ENCODE measurements around the gene TPSD1. TPM values are rescaled to one million over a fixed set of nuclear protein-coding genes. Genes with fewer than 3 reads are reported as not detected.
"Not testable (repeated sequence)": the region's sequence is repeated elsewhere in the genome, so short reads cannot be mapped to it uniquely, and the experiment has no call there.

TPSD1 gene
- total and polyA plus RNA-seq, 2 donors = 0.14 to 1.1 TPM

DNA sequence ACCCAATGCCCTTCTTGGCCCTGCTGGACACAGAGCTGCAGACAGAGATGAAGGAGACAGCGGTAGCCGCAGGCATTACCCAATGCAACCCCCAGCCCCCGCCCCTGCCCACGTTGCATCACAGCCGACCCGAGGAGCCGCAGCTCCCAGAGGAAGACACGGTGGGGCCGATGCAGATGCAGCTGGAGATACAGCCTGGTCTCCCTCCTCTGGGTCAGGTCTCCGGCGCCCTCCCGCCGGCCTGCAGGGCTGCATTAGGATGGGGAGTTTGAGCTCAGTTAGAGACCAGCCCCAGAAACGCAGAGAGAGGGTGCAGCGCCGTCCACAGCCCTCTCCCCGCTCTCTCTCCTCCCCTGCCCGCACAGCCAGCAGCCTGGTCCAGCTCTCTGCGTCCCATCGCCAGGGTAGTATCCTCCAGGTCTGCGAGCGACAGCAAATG is 34.2 kb downstream of the TPSD1 start:
- H3K27me3 ChIP-seq (ENCODE audit: control insufficient read depth in 2 of 2, insufficient read depth in 1 of 2, low read length in 1 of 2) = peaks cover 26 to 90% of the 10 kb centered on the region in 2 donors
- no peak for DNase-seq (ENCODE audit: low read depth in 6 of 9, low spot score in 9 of 9)
- WGBS = 12% methylated on average over 22 of the region's 22 CpGs

GRCh38 chr16:1290860-1291575 is 35.1 kb downstream of the TPSD1 start:
- H3K9me3 ChIP-seq (ENCODE audit: control insufficient read depth in 2 of 2, insufficient read depth in 1 of 2, low read length in 1 of 2) = peaks cover 0 to 6% of the 10 kb centered on the region in 2 donors
- H3K36me3 ChIP-seq (ENCODE audit: control insufficient read depth in 2 of 2, insufficient read depth in 2 of 2, low read length in 1 of 2) = no peaks in the 10 kb centered on the region
- DNase-seq (ENCODE audit: low read depth in 6 of 9, low spot score in 9 of 9) = no peak
- peaks cover 0 to 2% of the 10 kb centered on the region in 2 donors for H3K4me1 ChIP-seq (ENCODE audit: control insufficient read depth in 2 of 2, insufficient read depth in 2 of 2, low read length in 2 of 2)
- no peak overlapping the region for H3K27ac ChIP-seq (ENCODE audit: low read depth in 1 of 2, low read length in 1 of 2)
- 83% methylated on average over 29 of the region's 29 CpGs for WGBS
- H3K27me3 ChIP-seq (ENCODE audit: control insufficient read depth in 2 of 2, insufficient read depth in 1 of 2, low read length in 1 of 2) = peaks cover 26 to 87% of the 10 kb centered on the region in 2 donors
- no peak overlapping the region for H3K4me3 ChIP-seq (ENCODE audit: low read length in 2 of 2)

More for the DNA sequence above, 34.2 kb downstream of the TPSD1 start:
- Histone ChIP-seq H3K9me3 (ENCODE audit: control insufficient read depth in 2 of 2, insufficient read depth in 1 of 2, low read length in 1 of 2) (peaks cover 0 to 6% of the 10 kb centered on the region in 2 donors), H3K27ac (ENCODE audit: low read depth in 1 of 2, low read length in 1 of 2) (no peak overlapping the region), H3K4me1 (ENCODE audit: control insufficient read depth in 2 of 2, insufficient read depth in 2 of 2, low read length in 2 of 2) (peaks cover 0 to 2% of the 10 kb centered on the region in 2 donors), H3K4me3 (ENCODE audit: low read length in 2 of 2) (no peak overlapping the region), H3K36me3 (ENCODE audit: control insufficient read depth in 2 of 2, insufficient read depth in 2 of 2, low read length in 1 of 2) (no peaks in the 10 kb centered on the region)

DNA sequence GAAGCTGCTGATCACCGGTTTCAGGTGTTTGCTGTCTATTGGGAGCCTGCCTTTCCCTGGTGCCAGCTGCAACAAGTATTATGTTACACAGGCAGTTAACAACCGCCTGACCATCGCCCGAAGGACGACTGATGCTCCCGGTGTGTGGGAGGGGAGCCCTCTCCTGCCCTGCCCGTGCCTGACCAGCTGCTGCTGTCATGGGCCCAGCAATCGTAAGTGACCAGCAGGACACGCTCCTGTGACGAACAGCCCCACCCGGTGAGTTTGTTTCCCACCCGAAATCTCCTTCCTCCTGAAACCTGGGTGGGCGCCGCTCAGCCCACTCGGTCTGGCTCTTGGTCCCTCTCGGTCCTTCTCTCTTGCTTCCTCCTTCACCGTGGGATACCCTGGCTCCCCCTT is 35.7 kb downstream of the TPSD1 start:
- H3K9me3 ChIP-seq (ENCODE audit: control insufficient read depth in 2 of 2, insufficient read depth in 1 of 2, low read length in 1 of 2) = peaks cover 0 to 6% of the 10 kb centered on the region in 2 donors
- H3K4me3 ChIP-seq (ENCODE audit: low read length in 2 of 2) = no peak overlapping the region
- H3K27me3 ChIP-seq (ENCODE audit: control insufficient read depth in 2 of 2, insufficient read depth in 1 of 2, low read length in 1 of 2) = peaks cover 26 to 81% of the 10 kb centered on the region in 2 donors
- WGBS = 59% methylated on average over 17 of the region's 17 CpGs
- no peak overlapping the region for H3K27ac ChIP-seq (ENCODE audit: low read depth in 1 of 2, low read length in 1 of 2)
- H3K36me3 ChIP-seq (ENCODE audit: control insufficient read depth in 2 of 2, insufficient read depth in 2 of 2, low read length in 1 of 2) = no peaks in the 10 kb centered on the region
- H3K4me1 ChIP-seq (ENCODE audit: control insufficient read depth in 2 of 2, insufficient read depth in 2 of 2, low read length in 2 of 2) = peaks cover 0 to 2% of the 10 kb centered on the region in 2 donors
- no peak for DNase-seq (ENCODE audit: low read depth in 6 of 9, low spot score in 9 of 9)

DNA sequence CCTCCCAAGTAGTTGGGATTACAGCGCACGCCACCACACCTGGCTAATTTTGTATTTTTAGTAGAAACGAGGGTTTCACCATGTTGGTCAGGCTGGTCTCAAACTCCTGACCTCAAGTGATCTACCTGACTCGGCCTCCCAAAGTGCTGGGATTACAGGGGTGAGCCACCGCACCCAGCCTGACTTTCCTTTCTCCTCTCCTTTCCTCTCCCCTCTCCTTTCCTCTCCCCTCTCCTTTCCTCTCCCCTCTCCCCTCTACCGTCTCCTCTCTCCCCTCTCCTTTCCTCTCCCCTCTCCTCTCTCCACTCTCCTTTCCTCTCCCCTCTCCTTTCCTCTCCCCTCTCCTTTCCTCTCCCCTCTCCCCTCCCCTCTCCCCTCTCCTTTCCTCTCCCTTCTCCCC is 36.3 kb downstream of the TPSD1 start:
- not testable (repeated sequence) for H3K9me3 ChIP-seq (ENCODE audit: control insufficient read depth in 2 of 2, insufficient read depth in 1 of 2, low read length in 1 of 2); DNase-seq (ENCODE audit: low read depth in 6 of 9, low spot score in 9 of 9); H3K27ac ChIP-seq (ENCODE audit: low read depth in 1 of 2, low read length in 1 of 2); H3K36me3 ChIP-seq (ENCODE audit: control insufficient read depth in 2 of 2, insufficient read depth in 2 of 2, low read length in 1 of 2); H3K4me1 ChIP-seq (ENCODE audit: control insufficient read depth in 2 of 2, insufficient read depth in 2 of 2, low read length in 2 of 2); H3K4me3 ChIP-seq (ENCODE audit: low read length in 2 of 2)
- WGBS = 75% methylated on average over 6 of the region's 6 CpGs
- H3K27me3 ChIP-seq (ENCODE audit: control insufficient read depth in 2 of 2, insufficient read depth in 1 of 2, low read length in 1 of 2) = peaks cover 24 to 78% of the 10 kb centered on the region in 2 donors

DNA sequence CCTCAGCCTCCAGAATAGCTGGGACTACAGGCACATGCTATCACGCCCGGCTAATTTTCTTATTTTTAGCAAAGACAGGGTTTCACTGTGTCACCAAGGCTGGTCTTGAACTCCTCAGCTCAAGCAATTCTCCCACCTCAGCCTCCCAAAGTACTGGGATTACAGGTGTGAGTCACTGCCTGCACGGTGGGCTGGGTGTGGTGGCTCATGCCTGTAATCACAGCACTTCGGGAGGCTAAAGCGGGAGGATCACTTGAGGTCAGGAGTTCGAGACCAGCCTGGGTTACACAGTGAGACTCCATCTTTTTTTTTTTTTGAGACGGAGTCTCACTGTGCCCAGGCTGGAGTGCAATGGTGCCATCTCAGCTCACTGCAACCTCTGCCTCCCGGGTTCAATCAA is 36.9 kb downstream of the TPSD1 start:
- H3K27ac ChIP-seq (ENCODE audit: low read depth in 1 of 2, low read length in 1 of 2); H3K36me3 ChIP-seq (ENCODE audit: control insufficient read depth in 2 of 2, insufficient read depth in 2 of 2, low read length in 1 of 2); DNase-seq (ENCODE audit: low read depth in 6 of 9, low spot score in 9 of 9); H3K9me3 ChIP-seq (ENCODE audit: control insufficient read depth in 2 of 2, insufficient read depth in 1 of 2, low read length in 1 of 2); H3K4me3 ChIP-seq (ENCODE audit: low read length in 2 of 2): not testable (repeated sequence)
- WGBS = 92% methylated on average over 8 of the region's 8 CpGs
- Histone ChIP-seq H3K4me1 (ENCODE audit: control insufficient read depth in 2 of 2, insufficient read depth in 2 of 2, low read length in 2 of 2) (peaks cover 0 to 11% of the 10 kb centered on the region in 2 donors), H3K27me3 (ENCODE audit: control insufficient read depth in 2 of 2, insufficient read depth in 1 of 2, low read length in 1 of 2) (peaks cover 24 to 72% of the 10 kb centered on the region in 2 donors)

GRCh38 chr16:1293921-1294656 is 38.2 kb downstream of the TPSD1 start:
- WGBS = 88% methylated on average over 11 of the region's 11 CpGs
- no peaks in the 10 kb centered on the region for H3K36me3 ChIP-seq (ENCODE audit: control insufficient read depth in 2 of 2, insufficient read depth in 2 of 2, low read length in 1 of 2)
- H3K4me3 ChIP-seq (ENCODE audit: low read length in 2 of 2) = no peak overlapping the region
- H3K4me1 ChIP-seq (ENCODE audit: control insufficient read depth in 2 of 2, insufficient read depth in 2 of 2, low read length in 2 of 2) = peaks cover 0 to 9% of the 10 kb centered on the region in 2 donors
- H3K9me3 ChIP-seq (ENCODE audit: control insufficient read depth in 2 of 2, insufficient read depth in 1 of 2, low read length in 1 of 2) = peaks cover 0 to 6% of the 10 kb centered on the region in 2 donors
- DNase-seq (ENCODE audit: low read depth in 6 of 9, low spot score in 9 of 9) = no peak
- H3K27me3 ChIP-seq (ENCODE audit: control insufficient read depth in 2 of 2, insufficient read depth in 1 of 2, low read length in 1 of 2) = peaks cover 17 to 61% of the 10 kb centered on the region in 2 donors
- no peak overlapping the region for H3K27ac ChIP-seq (ENCODE audit: low read depth in 1 of 2, low read length in 1 of 2)

DNA sequence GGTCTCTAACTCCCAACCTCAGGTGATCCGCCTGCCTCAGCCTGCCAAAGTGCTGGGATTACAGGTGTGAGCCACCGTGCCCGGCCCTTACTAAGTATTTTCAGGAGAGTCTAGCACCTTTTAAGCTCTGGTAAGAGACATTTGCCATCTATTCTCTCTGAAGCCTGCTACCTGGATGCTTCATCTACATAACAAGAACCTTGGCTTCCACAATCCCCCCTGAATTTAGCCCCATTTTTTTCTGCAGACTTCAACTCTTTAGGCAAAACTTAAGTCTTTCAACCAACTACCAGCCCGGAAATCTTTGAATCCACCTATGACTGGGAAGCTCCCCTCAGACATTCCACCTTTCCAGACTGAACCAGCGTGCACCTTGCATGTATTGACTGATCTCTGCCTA is 39.6 kb downstream of the TPSD1 start:
- Histone ChIP-seq H3K9me3 (ENCODE audit: control insufficient read depth in 2 of 2, insufficient read depth in 1 of 2, low read length in 1 of 2) (no peaks in the 10 kb centered on the region), H3K27me3 (ENCODE audit: control insufficient read depth in 2 of 2, insufficient read depth in 1 of 2, low read length in 1 of 2) (peaks cover 11 to 58% of the 10 kb centered on the region in 2 donors)

GRCh38 chr16:1296688-1297017 is 40.8 kb downstream of the TPSD1 start:
- H3K4me1 ChIP-seq (ENCODE audit: control insufficient read depth in 2 of 2, insufficient read depth in 2 of 2, low read length in 2 of 2) = peaks cover 0 to 18% of the 10 kb centered on the region in 2 donors
- 92% methylated on average over 8 of the region's 8 CpGs for WGBS
- H3K36me3 ChIP-seq (ENCODE audit: control insufficient read depth in 2 of 2, insufficient read depth in 2 of 2, low read length in 1 of 2); DNase-seq (ENCODE audit: low read depth in 6 of 9, low spot score in 9 of 9); H3K27ac ChIP-seq (ENCODE audit: low read depth in 1 of 2, low read length in 1 of 2); H3K9me3 ChIP-seq (ENCODE audit: control insufficient read depth in 2 of 2, insufficient read depth in 1 of 2, low read length in 1 of 2); H3K4me3 ChIP-seq (ENCODE audit: low read length in 2 of 2): not testable (repeated sequence)
- peaks cover 0 to 58% of the 10 kb centered on the region in 2 donors for H3K27me3 ChIP-seq (ENCODE audit: control insufficient read depth in 2 of 2, insufficient read depth in 1 of 2, low read length in 1 of 2)

More for the DNA sequence above, 39.6 kb downstream of the TPSD1 start:
- no peaks in the 10 kb centered on the region for H3K36me3 ChIP-seq (ENCODE audit: control insufficient read depth in 2 of 2, insufficient read depth in 2 of 2, low read length in 1 of 2)
- no peak overlapping the region for H3K4me3 ChIP-seq (ENCODE audit: low read length in 2 of 2)
- H3K27ac ChIP-seq (ENCODE audit: low read depth in 1 of 2, low read length in 1 of 2) = no peak overlapping the region
- WGBS = 86% methylated on average over 5 of the region's 5 CpGs
- no peak for DNase-seq (ENCODE audit: low read depth in 6 of 9, low spot score in 9 of 9)
- peaks cover 0 to 11% of the 10 kb centered on the region in 2 donors for H3K4me1 ChIP-seq (ENCODE audit: control insufficient read depth in 2 of 2, insufficient read depth in 2 of 2, low read length in 2 of 2)

DNA sequence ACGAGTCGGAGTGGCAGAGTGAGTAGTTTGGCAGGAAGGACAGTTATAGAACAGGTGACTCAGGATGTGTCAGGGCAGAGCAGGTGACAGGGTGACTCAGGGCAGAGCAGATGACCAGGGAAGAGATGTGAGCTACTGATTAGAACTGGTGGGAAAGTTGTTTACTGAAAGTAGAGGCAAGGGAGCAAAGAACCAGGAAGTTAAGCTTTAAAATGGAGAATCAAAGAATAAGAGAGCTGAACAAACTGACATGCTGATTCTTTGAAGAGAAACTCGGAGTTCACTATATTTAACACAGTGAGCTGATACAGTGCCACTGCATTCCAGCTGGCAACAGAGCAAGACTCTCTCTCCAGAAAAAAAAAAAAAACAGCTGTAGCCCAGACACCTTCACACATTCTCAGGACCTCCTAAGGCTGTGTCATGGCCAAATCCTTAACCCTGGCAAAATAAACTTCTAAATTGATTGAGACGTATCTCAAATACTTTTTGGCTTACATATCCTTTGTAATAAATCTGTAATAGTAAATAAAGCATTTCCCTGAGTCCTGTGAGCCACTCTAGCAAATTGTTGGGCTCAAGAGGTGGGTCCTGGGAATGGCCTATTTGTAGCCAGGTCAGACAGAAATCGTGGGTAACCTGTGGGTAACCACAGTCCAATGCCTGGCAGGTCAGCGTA is 41.3 kb downstream of the TPSD1 start:
- H3K4me1 ChIP-seq (ENCODE audit: control insufficient read depth in 2 of 2, insufficient read depth in 2 of 2, low read length in 2 of 2) = peaks cover 0 to 18% of the 10 kb centered on the region in 2 donors

More for the DNA sequence above, 41.3 kb downstream of the TPSD1 start:
- Histone ChIP-seq H3K27me3 (ENCODE audit: control insufficient read depth in 2 of 2, insufficient read depth in 1 of 2, low read length in 1 of 2) (peaks cover 0 to 54% of the 10 kb centered on the region in 2 donors), H3K27ac (ENCODE audit: low read depth in 1 of 2, low read length in 1 of 2) (no peak overlapping the region), H3K36me3 (ENCODE audit: control insufficient read depth in 2 of 2, insufficient read depth in 2 of 2, low read length in 1 of 2) (no peaks in the 10 kb centered on the region), H3K9me3 (ENCODE audit: control insufficient read depth in 2 of 2, insufficient read depth in 1 of 2, low read length in 1 of 2) (no peaks in the 10 kb centered on the region), H3K4me3 (ENCODE audit: low read length in 2 of 2) (no peak overlapping the region)
- no peak for DNase-seq (ENCODE audit: low read depth in 6 of 9, low spot score in 9 of 9)
- 60% methylated on average over 6 of the region's 6 CpGs for WGBS

Data from thymus (tissue), 11 donors.